ENCODE measurements around the gene PRM1. TPM values are rescaled to one million over a fixed set of nuclear protein-coding genes. Genes with fewer than 3 reads are reported as not detected.
A peak's percentile ranks its signal among the peaks of the same experiment; 100 is the strongest.

The PRM1 gene
- total RNA-seq, 1 donor from 2014 or later = not detected

DNA sequence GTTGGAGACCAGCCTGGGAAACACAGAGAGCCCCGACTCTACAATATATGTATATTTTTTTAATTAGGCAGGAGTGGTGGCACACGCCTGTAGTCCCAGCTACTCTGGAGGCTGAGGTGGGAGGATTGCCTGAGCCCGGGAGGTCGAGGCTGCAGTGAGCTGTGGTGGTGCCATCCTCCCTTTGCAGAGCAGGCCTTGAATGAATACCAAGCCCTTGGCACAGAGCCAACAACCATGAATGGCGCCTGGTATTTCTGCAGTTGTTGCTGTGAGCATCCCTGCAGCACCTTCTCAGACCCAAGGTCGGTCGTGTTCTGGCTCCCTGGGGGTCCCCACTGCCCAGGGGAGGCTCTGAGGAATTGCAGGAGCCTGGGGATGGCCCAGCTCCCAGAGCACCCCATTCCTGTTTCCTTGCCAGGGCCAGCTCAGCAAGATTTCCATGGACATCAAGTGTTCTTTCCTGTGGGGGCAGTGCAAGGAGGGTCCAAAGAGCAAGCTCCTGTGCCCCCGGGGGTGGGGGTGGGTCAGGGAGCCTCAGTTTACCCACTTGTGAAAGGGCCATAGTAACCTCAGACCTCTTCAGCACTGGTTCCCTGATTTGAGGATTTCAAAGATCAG is 38.5 kb upstream of the PRM1 start:
- H3K27me3 Mint-ChIP-seq (ENCODE audit: unreplicated experiment) = no peaks in the 10 kb centered on the region
- no peak for DNase-seq (ENCODE audit: extremely low spot score, unreplicated experiment)
- peaks cover 33% of the 10 kb centered on the region for H3K4me1 Mint-ChIP-seq (ENCODE audit: unreplicated experiment)
- H3K9me3 Mint-ChIP-seq (ENCODE audit: unreplicated experiment) = no peaks in the 10 kb centered on the region
- H3K27ac Mint-ChIP-seq (ENCODE audit: unreplicated experiment) = no peak overlapping the region
- H3K36me3 Mint-ChIP-seq (ENCODE audit: unreplicated experiment) = no peaks in the 10 kb centered on the region
- no peak overlapping the region for H3K4me3 Mint-ChIP-seq (ENCODE audit: unreplicated experiment)
- TF ChIP-seq, protein P1, sequence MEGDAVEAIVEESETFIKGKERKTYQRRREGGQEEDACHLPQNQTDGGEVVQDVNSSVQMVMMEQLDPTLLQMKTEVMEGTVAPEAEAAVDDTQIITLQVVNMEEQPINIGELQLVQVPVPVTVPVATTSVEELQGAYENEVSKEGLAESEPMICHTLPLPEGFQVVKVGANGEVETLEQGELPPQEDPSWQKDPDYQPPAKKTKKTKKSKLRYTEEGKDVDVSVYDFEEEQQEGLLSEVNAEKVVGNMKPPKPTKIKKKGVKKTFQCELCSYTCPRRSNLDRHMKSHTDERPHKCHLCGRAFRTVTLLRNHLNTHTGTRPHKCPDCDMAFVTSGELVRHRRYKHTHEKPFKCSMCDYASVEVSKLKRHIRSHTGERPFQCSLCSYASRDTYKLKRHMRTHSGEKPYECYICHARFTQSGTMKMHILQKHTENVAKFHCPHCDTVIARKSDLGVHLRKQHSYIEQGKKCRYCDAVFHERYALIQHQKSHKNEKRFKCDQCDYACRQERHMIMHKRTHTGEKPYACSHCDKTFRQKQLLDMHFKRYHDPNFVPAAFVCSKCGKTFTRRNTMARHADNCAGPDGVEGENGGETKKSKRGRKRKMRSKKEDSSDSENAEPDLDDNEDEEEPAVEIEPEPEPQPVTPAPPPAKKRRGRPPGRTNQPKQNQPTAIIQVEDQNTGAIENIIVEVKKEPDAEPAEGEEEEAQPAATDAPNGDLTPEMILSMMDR (IDR thresholded peaks at IDR 0.05) = no peak

DNA sequence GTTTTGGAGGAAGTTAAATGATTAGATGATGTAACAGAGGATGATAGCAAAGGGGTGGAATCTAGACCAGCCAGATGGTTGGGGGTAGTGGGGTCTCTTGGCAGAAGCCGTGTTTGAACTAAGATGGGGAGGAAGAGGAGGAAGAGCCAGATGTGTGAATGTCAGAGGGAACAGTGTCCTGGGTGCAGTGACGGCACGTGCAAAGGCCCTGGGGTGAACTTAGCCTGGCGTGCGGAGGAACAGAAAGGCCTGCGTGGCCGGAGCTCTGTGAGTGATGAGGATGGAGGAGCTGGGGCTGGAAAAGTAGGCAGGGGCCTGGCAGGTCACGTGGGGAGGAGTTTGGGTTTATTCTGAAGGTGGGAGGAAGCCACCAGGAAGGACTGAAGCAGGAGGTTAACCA is 37.7 kb upstream of the PRM1 start:
- TF ChIP-seq, protein P1 (IDR thresholded peaks at IDR 0.05) = no peak
- peaks cover 35% of the 10 kb centered on the region for H3K4me1 Mint-ChIP-seq (ENCODE audit: unreplicated experiment)
- H3K27ac Mint-ChIP-seq (ENCODE audit: unreplicated experiment) = no peak overlapping the region
- H3K4me3 Mint-ChIP-seq (ENCODE audit: unreplicated experiment) = no peak overlapping the region
- H3K9me3 Mint-ChIP-seq (ENCODE audit: unreplicated experiment) = no peaks in the 10 kb centered on the region
- H3K36me3 Mint-ChIP-seq (ENCODE audit: unreplicated experiment) = no peaks in the 10 kb centered on the region
- no peak for DNase-seq (ENCODE audit: extremely low spot score, unreplicated experiment)
- no peaks in the 10 kb centered on the region for H3K27me3 Mint-ChIP-seq (ENCODE audit: unreplicated experiment)

DNA sequence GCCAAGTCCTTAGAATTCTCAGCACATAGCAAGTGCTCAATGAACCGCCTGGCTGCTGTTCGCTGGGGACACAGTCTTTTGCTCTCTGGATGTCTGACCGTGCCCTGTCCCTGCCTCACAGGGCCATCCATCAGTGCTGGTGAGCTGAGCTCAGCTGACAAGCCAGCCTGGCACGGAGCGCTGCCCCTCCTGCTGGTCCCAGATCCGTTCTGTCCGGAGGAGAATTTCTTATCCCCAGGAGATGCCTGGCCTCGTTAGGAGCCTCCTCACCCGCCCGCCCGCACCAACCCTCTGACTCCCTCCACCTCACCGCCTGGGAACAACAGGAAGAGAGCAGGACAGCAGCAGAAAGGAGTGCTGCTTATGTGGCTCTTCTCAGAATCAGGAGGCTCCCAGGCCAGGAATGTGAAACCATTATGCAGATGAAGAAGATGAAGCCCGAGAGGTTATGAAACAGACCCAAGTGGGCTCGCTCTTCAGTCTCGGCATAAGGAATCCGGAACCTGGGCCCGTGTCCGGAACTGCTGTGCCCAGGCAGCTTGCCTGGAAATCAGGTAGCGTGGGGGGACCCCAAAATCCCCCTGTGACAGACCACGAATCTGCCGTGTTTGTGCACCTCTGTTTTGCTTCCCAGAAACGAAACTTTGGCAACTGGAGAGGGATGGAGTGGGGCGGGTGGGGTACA is 35.3 kb upstream of the PRM1 start:
- no peaks in the 10 kb centered on the region for H3K27me3 Mint-ChIP-seq (ENCODE audit: unreplicated experiment)
- H3K27ac Mint-ChIP-seq (ENCODE audit: unreplicated experiment) = no peak overlapping the region
- no peak for DNase-seq (ENCODE audit: extremely low spot score, unreplicated experiment)
- no peaks in the 10 kb centered on the region for H3K9me3 Mint-ChIP-seq (ENCODE audit: unreplicated experiment)
- TF ChIP-seq, protein P1 (IDR thresholded peaks at IDR 0.05) = peak; percentile 18
- H3K36me3 Mint-ChIP-seq (ENCODE audit: unreplicated experiment) = no peaks in the 10 kb centered on the region
- H3K4me1 Mint-ChIP-seq (ENCODE audit: unreplicated experiment) = peaks cover 40% of the 10 kb centered on the region
- H3K4me3 Mint-ChIP-seq (ENCODE audit: unreplicated experiment) = no peak overlapping the region

DNA sequence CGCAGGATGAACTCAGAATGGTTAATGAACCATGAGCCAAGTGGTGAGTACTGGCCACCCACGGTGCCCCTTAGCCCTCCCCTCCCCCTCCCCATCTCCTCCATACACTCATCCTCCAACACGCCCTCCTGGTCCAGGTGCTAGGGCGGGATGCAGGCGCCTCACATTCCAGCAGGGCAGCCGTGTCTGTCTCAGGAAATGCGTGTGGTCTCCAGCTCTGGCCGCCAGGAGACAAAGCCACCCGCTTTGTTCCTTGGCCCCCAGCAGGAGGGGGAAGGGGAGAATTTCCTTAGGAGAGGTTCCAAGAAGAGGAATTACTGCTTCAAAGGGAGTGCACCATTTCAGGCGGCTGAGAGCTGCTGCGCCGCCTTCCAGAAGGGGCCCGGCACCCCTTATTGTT is 34.4 kb upstream of the PRM1 start:
- Mint-ChIP-seq H3K36me3 (ENCODE audit: unreplicated experiment) (no peaks in the 10 kb centered on the region), H3K27me3 (ENCODE audit: unreplicated experiment) (no peaks in the 10 kb centered on the region), H3K4me3 (ENCODE audit: unreplicated experiment) (no peak overlapping the region), H3K9me3 (ENCODE audit: unreplicated experiment) (no peaks in the 10 kb centered on the region), H3K4me1 (ENCODE audit: unreplicated experiment) (peaks cover 40% of the 10 kb centered on the region), H3K27ac (ENCODE audit: unreplicated experiment) (no peak overlapping the region)
- TF ChIP-seq, protein P1 (IDR thresholded peaks at IDR 0.05) = peak; percentile 22
- no peak for DNase-seq (ENCODE audit: extremely low spot score, unreplicated experiment)

DNA sequence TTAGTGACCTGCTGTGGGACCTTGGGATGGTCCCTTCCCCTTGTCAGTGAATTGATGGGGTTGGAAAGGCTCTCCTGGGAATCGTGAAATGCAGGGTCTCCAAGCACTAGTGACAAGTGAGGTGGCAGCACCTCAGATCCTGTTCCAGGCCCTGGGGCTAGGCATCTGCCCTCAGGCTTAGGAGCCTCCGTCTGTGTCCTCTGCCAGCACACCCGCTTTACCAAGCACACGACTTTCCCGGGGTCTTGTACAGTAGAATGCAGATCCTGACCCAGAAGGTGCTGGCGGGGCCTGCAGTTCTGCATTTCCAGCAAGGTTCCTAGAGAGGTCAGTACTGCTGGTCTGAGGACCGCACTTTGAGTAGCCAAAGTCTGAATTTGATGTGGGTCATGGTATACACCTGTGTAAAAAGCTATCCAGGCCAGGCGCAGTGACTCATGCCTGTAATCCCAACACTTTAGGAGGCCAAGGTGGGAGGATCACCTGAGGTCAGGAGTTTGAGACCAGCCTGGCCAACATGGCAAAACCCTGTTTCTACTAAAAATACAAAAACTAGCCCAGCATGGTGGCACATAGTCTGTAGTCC is 33.3 kb upstream of the PRM1 start:
- Mint-ChIP-seq H3K4me3 (ENCODE audit: unreplicated experiment) (no peak overlapping the region), H3K27ac (ENCODE audit: unreplicated experiment) (no peak overlapping the region), H3K27me3 (ENCODE audit: unreplicated experiment) (no peaks in the 10 kb centered on the region), H3K9me3 (ENCODE audit: unreplicated experiment) (no peaks in the 10 kb centered on the region), H3K36me3 (ENCODE audit: unreplicated experiment) (no peaks in the 10 kb centered on the region), H3K4me1 (ENCODE audit: unreplicated experiment) (peaks cover 45% of the 10 kb centered on the region)
- TF ChIP-seq, protein P1 (IDR thresholded peaks at IDR 0.05) = no peak
- DNase-seq (ENCODE audit: extremely low spot score, unreplicated experiment) = no peak
